Psoas muscle (tissue), 8 donors: ENCODE measurements around the gene CYBC1. TPM values are rescaled to one million over a fixed set of nuclear protein-coding genes. Genes with fewer than 3 reads are reported as not detected.

Experiments used
- ATAC-seq, 4 donors: fragments of 200-7000 bp; cut with Tn5 transposase; one replicate each; pipeline ENCODE4 v1.9.1; 2020; ENCODE audit warnings: moderate library complexity in 3 of 4, mild to moderate bottlenecking in 2 of 4
- DNase-seq, 2 donors: peaks; one replicate each; pipeline ENCODE4 v3.0.0-alpha.2; 2020
- H3K27ac ChIP-seq: fragments of 200-600 bp; one replicate; pipeline ENCODE4 v1.8.0; 2022
- H3K27me3 ChIP-seq, 3 donors: fragments of 200-600 bp in 1 of 3; one replicate each; pipeline versions ENCODE4 v1.6.1 to v1.8.0; 2013 to 2022; ENCODE audit warnings: low read length in 2 of 3, mild to moderate bottlenecking in 2 of 3, moderate library complexity in 1 of 3; ENCODE audit not compliant: insufficient read depth in 3 of 3
- H3K36me3 ChIP-seq, 2 donors: fragments of 200-600 bp in 1 of 2; one replicate each; pipeline versions ENCODE4 v1.6.1 to v1.8.0; 2013 to 2022; ENCODE audit warnings: low read depth in 1 of 2, mild to moderate bottlenecking in 1 of 2, moderate library complexity in 1 of 2; ENCODE audit not compliant: insufficient read depth in 1 of 2
- H3K4me1 ChIP-seq: fragments of 200-600 bp; one replicate; pipeline ENCODE4 v1.8.0; 2022
- H3K4me3 ChIP-seq: fragments of 200-600 bp; one replicate; pipeline ENCODE4 v1.8.0; 2022; ENCODE audit warnings: mild to moderate bottlenecking
- H3K9me3 ChIP-seq: fragments of 200-600 bp; one replicate; pipeline ENCODE4 v1.8.0; 2022
- CTCF ChIP-seq: fragments of 200-600 bp; IDR thresholded peaks from one replicate; pipeline ENCODE4 v1.8.0; 2022; ENCODE audit warnings: antibody characterized with exemption
- WGBS, 3 donors: extraction: QIAGEN DNeasy Blood & Tissue Kit; methylation state at CpG; one replicate each; pipeline versions ENCODE4 v1.1.6 to v1.1.7; 2013; 5-methylcytosine and 5-hydroxymethylcytosine counted together
- intact Hi-C, 2 donors: fragments of 100-400 bp; cut with DNase I; formaldehyde crosslinking; loops; one replicate each; pipeline versions ENCODE4 v1.11.0 to v1.14.2; 2022
- polyA plus RNA-seq, 3 donors: library from polyadenylated mRNA; stranded (reverse); fragments of 200-250 nt; gene quantifications; one replicate each; pipeline ENCODE4 v1.2.3, GENCODE V29; 2013
- total RNA-seq, 4 donors: library from RNA; stranded (reverse); fragmentation: NEBNext Ultra II Directional in 2 of 4; extraction: Animal tissue kit (Norgen Biotek cat#: 25700) in 2 of 4; gene quantifications; one replicate each; pipeline versions ENCODE4 v1.2.1 to v1.2.4, GENCODE V29; 2021 to 2023
- donor health status: healthy with polysubstance abuse.
- donor health status: DM: no; HTN: no; CAD: no; lungs with moderate emphysema.
- donor health status: Bipolar disorder and iron deficiency.
- donor health status: healthy.
- donor health status: DM: yes; HTN: yes; CAD: no.
- donor health status: DM: no; HTN: no; CAD: no.
- donor health status: DM: no; HTN: no; CAD: no.
- donor health status: DM: yes; HTN: yes; CAD: no.

CYBC1 gene
- total and polyA plus RNA-seq, 7 donors: 14.4 to 31.6 (median 19.1) TPM

GRCh38 chr17:82491533-82491932 is 41.0 kb upstream of the CYBC1 start:
- no peaks in the 10 kb centered on the region for H3K27me3 ChIP-seq
- no peak overlapping the region for H3K4me3 ChIP-seq
- H3K27ac ChIP-seq: no peak overlapping the region
- intact Hi-C loops: loop anchor here in 1 of 2 donors (5.0 kb wide), 1 partner anchor 61 kb away; no protein-coding TSS in a partner anchor
- peaks cover 12% of the 10 kb centered on the region for H3K4me1 ChIP-seq
- no peak for DNase-seq
- no peak for ATAC-seq
- TF ChIP-seq CTCF: no peak
- WGBS, 3 donors: 87 to 95% (median 91%) methylated on average over 15 of the region's 15 CpGs
- no peaks in the 10 kb centered on the region for H3K9me3 ChIP-seq
- peaks cover 0 to 22% of the 10 kb centered on the region in 2 donors for H3K36me3 ChIP-seq

- H3K4me1 ChIP-seq: peaks cover 10% of the 10 kb centered on the region
- H3K36me3 ChIP-seq: peaks cover 0 to 26% of the 10 kb centered on the region in 2 donors
- no peak for TF ChIP-seq CTCF
- DNase-seq: no peak
- ATAC-seq: no peak
- H3K27ac ChIP-seq: no peak overlapping the region
- WGBS, 3 donors: 82 to 84% (median 83%) methylated on average over 10 of the region's 10 CpGs
- H3K27me3 ChIP-seq: no peaks in the 10 kb centered on the region
- H3K4me3 ChIP-seq: no peak overlapping the region
- intact Hi-C loops: loop anchor here in 1 of 2 donors (5.0 kb wide), 1 partner anchor 61 kb away; no protein-coding TSS in a partner anchor
- no peaks in the 10 kb centered on the region for H3K9me3 ChIP-seq
Measured at GRCh38 chr17:82491196-82491530, 40.6 kb upstream of the CYBC1 start.

- no peak for ATAC-seq
- Histone ChIP-seq H3K4me3 (no peak overlapping the region), H3K27ac (no peak overlapping the region), H3K36me3 (peaks cover 0 to 31% of the 10 kb centered on the region in 2 donors), H3K4me1 (peaks cover 10% of the 10 kb centered on the region), H3K27me3 (no peaks in the 10 kb centered on the region), H3K9me3 (no peaks in the 10 kb centered on the region)
- intact Hi-C loops: loop anchor here in 1 of 2 donors (5.0 kb wide), 1 partner anchor 62 kb away; no protein-coding TSS in a partner anchor
- no peak for TF ChIP-seq CTCF
- 67 to 81% (median 75%) methylated on average over 20 to 25 of the region's 25 CpGs for WGBS, 3 donors
- DNase-seq: no peak
Measured at GRCh38 chr17:82490512-82491195, 40.1 kb upstream of the CYBC1 start.

DNA sequence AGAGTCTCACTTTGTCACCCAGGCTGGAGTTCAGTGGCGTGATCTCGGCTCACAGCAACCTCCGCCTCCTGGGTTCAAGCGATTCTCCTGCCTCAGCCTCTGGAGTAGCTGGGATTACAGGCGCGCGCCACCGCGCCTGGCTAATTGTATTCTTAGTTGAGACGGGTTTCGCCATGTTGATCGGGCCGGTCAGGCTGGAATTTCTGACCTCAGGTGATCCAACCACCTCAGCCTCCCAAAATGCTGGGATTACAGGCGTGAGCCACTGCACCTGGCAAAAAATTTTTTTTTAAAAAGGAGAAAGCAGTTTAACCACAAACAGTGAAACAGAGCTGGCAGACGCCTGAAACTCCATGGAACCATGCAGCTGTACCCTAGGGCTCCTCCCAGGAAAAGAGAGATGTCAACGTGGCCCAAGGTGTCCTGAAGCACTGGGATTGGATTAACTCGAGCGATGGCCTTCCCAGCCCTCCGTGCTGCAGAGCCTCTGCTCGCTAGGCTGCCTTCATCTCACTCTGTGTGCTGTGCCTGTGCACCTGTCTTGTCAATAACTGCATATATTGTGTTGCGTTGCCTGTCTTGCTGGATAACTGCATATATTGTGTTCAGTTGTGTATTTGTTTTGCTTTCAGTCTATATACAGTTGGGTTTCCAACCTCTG is 39.4 kb upstream of the CYBC1 start:
- DNase-seq (no peak), ATAC-seq (no peak)
- Histone ChIP-seq H3K9me3 (no peaks in the 10 kb centered on the region), H3K4me3 (no peak overlapping the region), H3K27ac (no peak overlapping the region), H3K27me3 (no peaks in the 10 kb centered on the region), H3K4me1 (peaks cover 10% of the 10 kb centered on the region), H3K36me3 (peaks cover 0 to 37% of the 10 kb centered on the region in 2 donors)
- intact Hi-C loops: loop anchor here in 1 of 2 donors (5.0 kb wide), 1 partner anchor 62 kb away; no protein-coding TSS in a partner anchor
- WGBS, 3 donors: 85 to 87% (median 85%) methylated on average over 21 of the region's 21 CpGs
- no peak for TF ChIP-seq CTCF
